Stomach (tissue), 9 donors: ENCODE measurements around the gene TES. TPM values are rescaled to one million over a fixed set of nuclear protein-coding genes. Genes with fewer than 3 reads are reported as not detected.

Experiments
- DNase-seq, 2 donors: peaks; one replicate each; pipeline versions ENCODE4 v3.0.0 to v3.0.0-alpha.2; 2013 to 2019
- H3K27ac ChIP-seq, 5 donors: fragments of 200-600 bp in 4 of 5; sonication (generic) in 4 of 5; one replicate each; pipeline ENCODE4 v1.5.1; 2013 to 2019; ENCODE audit warnings: mild to moderate bottlenecking in 1 of 5, moderate library complexity in 1 of 5
- H3K27me3 ChIP-seq, 3 donors: fragments of 200-600 bp; sonication (generic); one replicate each; pipeline ENCODE4 v1.5.1; 2017 to 2019; ENCODE audit warnings: mixed run types in 1 of 3
- H3K36me3 ChIP-seq, 4 donors: fragments of 200-600 bp; sonication (generic); 1 replicate in 3 of 4; 2 replicates in 1 of 4; pipeline ENCODE4 v1.5.1; 2016 to 2019
- H3K4me1 ChIP-seq, 4 donors: fragments of 200-600 bp; sonication (generic); one replicate each; pipeline ENCODE4 v1.5.1; 2016 to 2019
- H3K4me3 ChIP-seq, 4 donors: fragments of 200-600 bp; sonication (generic) in 3 of 4; one replicate each; pipeline ENCODE4 v1.5.1; 2016 to 2019; ENCODE audit warnings: mild to moderate bottlenecking in 1 of 4
- H3K9me3 ChIP-seq, 4 donors: fragments of 200-600 bp; sonication (generic); one replicate each; pipeline ENCODE4 v1.5.1; 2016 to 2019
- CTCF ChIP-seq, 7 experiments: fragments of 450-650 bp in 4 of 7; fragments of 200-600 bp in 3 of 7; sonication (generic) in 3 of 7; IDR thresholded peaks; one replicate each; pipeline ENCODE4 v1.5.1; 2016 to 2019; ENCODE audit warnings: antibody characterized with exemption in 7 of 7, control low read depth in 2 of 7, mild to moderate bottlenecking in 1 of 7
- EP300 ChIP-seq: sonication (generic); formaldehyde crosslinking; IDR thresholded peaks from one replicate; pipeline ENCODE4 v1.6.1; 2017; ENCODE audit warnings: antibody characterized with exemption
- POLR2A ChIP-seq, 4 donors: fragments of 450-650 bp; IDR thresholded peaks; one replicate each; pipeline ENCODE4 v1.6.1; 2016; ENCODE audit warnings: antibody characterized with exemption in 4 of 4, control low read depth in 2 of 4, mild to moderate bottlenecking in 1 of 4, moderate library complexity in 1 of 4
- POLR2AphosphoS5 ChIP-seq, 3 donors: sonication (generic); formaldehyde crosslinking; IDR thresholded peaks; one replicate each; pipeline ENCODE4 v1.6.1; 2016; ENCODE audit warnings: antibody characterized with exemption in 3 of 3
- WGBS, 5 donors: extraction: QIAGEN DNeasy Blood & Tissue Kit in 3 of 5; methylation state at CpG; one replicate each; pipeline versions ENCODE4 v1.1.5 to v1.1.7; 2013 to 2018; 5-methylcytosine and 5-hydroxymethylcytosine counted together
- intact Hi-C: fragments of 100-400 bp; cut with DNase I; formaldehyde crosslinking; loops from one replicate; pipeline ENCODE4 v1.15.1; 2023; ENCODE audit warnings: low total_unique reads
- polyA plus RNA-seq, 3 donors: library from polyadenylated mRNA; stranded (reverse); fragments of 200-250 nt; gene quantifications; one replicate each; pipeline ENCODE4 v1.2.3, GENCODE V29; 2013
- total RNA-seq, 5 donors: library from RNA; depleted of rRNA; stranded (reverse); fragments of >200 nt; gene quantifications; one replicate each; pipeline versions ENCODE4 v1.1.0 to v1.2.3, GENCODE V29; 2014 to 2016
- donor health status: healthy with polysubstance abuse.
- donor health status: Bipolar disorder and iron deficiency.
- donor health status: healthy.

Gene TES
- total and polyA plus RNA-seq, 8 donors, result 46.0 to 191 (median 119) TPM

DNA sequence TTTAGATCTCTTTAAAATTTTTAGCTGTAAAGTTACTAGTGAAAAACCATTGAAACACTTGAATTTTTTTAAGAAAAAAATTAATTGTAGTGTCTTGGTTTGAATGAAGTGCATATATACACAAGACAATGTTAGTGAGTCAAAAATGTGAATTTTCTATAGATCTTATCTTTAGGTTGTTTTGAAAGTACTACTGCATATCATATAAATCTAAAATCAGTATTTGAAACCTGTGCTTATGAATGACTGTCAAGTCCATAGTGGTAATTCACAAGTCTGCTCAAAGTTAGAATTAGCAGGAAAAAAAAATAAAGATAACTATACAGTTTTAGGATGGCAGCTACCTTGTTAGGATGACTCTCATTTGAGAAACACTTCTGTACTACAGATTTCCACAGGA, 25.0 kb downstream of the TES start:
- no peaks in the 10 kb centered on the region for H3K27me3 ChIP-seq
- TF ChIP-seq POLR2AphosphoS5 (IDR thresholded peaks at IDR 0.05) (no peak), CTCF (IDR thresholded peaks at IDR 0.05) (no peak), EP300 (no peak), POLR2A (IDR thresholded peaks at IDR 0.05) (no peak)
- no peak for DNase-seq
- H3K4me1 ChIP-seq, result peaks cover 24 to 91% (median 50%) of the 10 kb centered on the region in 4 donors
- H3K9me3 ChIP-seq, result no peaks in the 10 kb centered on the region
- no peak overlapping the region for H3K27ac ChIP-seq
- intact Hi-C loops, result loop anchor here (5.0 kb wide), 1 partner anchor 53 kb away; no protein-coding TSS in a partner anchor
- peaks cover 0 to 16% (median 8%) of the 10 kb centered on the region in 4 donors for H3K36me3 ChIP-seq
- H3K4me3 ChIP-seq, result no peak overlapping the region

- no peaks in the 10 kb centered on the region for H3K9me3 ChIP-seq
- 26 to 36% (median 30%) methylated on average over 2 of the region's 2 CpGs for WGBS, 5 donors
- no peaks in the 10 kb centered on the region for H3K27me3 ChIP-seq
- peaks cover 17 to 91% (median 44%) of the 10 kb centered on the region in 4 donors for H3K4me1 ChIP-seq
- TF ChIP-seq POLR2A (IDR thresholded peaks at IDR 0.05) (no peak), CTCF (IDR thresholded peaks at IDR 0.05) (peak in 4 of 7 experiments; percentile 35 to 65 (median 48))
- no peak overlapping the region for H3K27ac ChIP-seq
- no peak overlapping the region for H3K4me3 ChIP-seq
- peak; percentile 58 to 81 for DNase-seq
- H3K36me3 ChIP-seq, result peaks cover 0 to 19% (median 8%) of the 10 kb centered on the region in 4 donors
- intact Hi-C loops, result loop anchor here (5.0 kb wide), 1 partner anchor 54 kb away; no protein-coding TSS in a partner anchor
Observed at GRCh38 chr7:116236020-116236630, 25.8 kb downstream of the TES start.

GRCh38 chr7:116239020-116239419, 28.7 kb downstream of the TES start:
- H3K36me3 ChIP-seq, result peaks cover 0 to 26% (median 10%) of the 10 kb centered on the region in 4 donors
- no peak for DNase-seq
- H3K4me3 ChIP-seq, result no peak overlapping the region
- 50 to 60% (median 56%) methylated on average over 3 of the region's 3 CpGs for WGBS, 5 donors
- H3K27me3 ChIP-seq, result no peaks in the 10 kb centered on the region
- peaks cover 0 to 73% (median 33%) of the 10 kb centered on the region in 4 donors for H3K4me1 ChIP-seq
- no peaks in the 10 kb centered on the region for H3K9me3 ChIP-seq
- no peak for TF ChIP-seq POLR2AphosphoS5 (IDR thresholded peaks at IDR 0.05)
- TF ChIP-seq CTCF (IDR thresholded peaks at IDR 0.05), result no peak
- TF ChIP-seq POLR2A (IDR thresholded peaks at IDR 0.05), result no peak
- intact Hi-C loops, result loop anchor here (5.0 kb wide), 1 partner anchor 57 kb away; no protein-coding TSS in a partner anchor
- H3K27ac ChIP-seq, result peak overlapping the region in 2 of 5 donors; percentile 1 to 64

GRCh38 chr7:116239434-116239833, 29.1 kb downstream of the TES start:
- no peaks in the 10 kb centered on the region for H3K27me3 ChIP-seq
- peaks cover 0 to 69% (median 32%) of the 10 kb centered on the region in 4 donors for H3K4me1 ChIP-seq
- no peak for DNase-seq
- H3K4me3 ChIP-seq, result no peak overlapping the region
- peaks cover 0 to 3% (median 0%) of the 10 kb centered on the region in 4 donors for H3K9me3 ChIP-seq
- peak overlapping the region in 2 of 5 donors; percentile 1 to 64 for H3K27ac ChIP-seq
- no peak for TF ChIP-seq POLR2A (IDR thresholded peaks at IDR 0.05)
- H3K36me3 ChIP-seq, result peaks cover 2 to 30% (median 13%) of the 10 kb centered on the region in 4 donors
- 30 to 60% (median 38%) methylated on average over 2 of the region's 2 CpGs for WGBS, 5 donors
- intact Hi-C loops, result loop anchor here (5.0 kb wide), 1 partner anchor 57 kb away; no protein-coding TSS in a partner anchor
